GM12891 (cell line): ENCODE data around the gene KCNAB1.

Experiments
- PAX5 ChIP-seq: IDR thresholded peaks from 2 replicates; pipeline ENCODE4 v1.6.1; 2011; ENCODE audit warnings: low read length, moderate library complexity, mild to moderate bottlenecking; ENCODE audit not compliant: insufficient read depth, severe bottlenecking
- POLR2A ChIP-seq: IDR thresholded peaks from 2 replicates; pipeline ENCODE4 v1.6.1; 2011; ENCODE audit warnings: low read depth, low read length, control low read depth
- POLR2AphosphoS5 ChIP-seq: IDR thresholded peaks from 2 replicates; pipeline ENCODE4 v1.6.1; 2011; ENCODE audit warnings: low read depth, low read length, control low read depth

DNA sequence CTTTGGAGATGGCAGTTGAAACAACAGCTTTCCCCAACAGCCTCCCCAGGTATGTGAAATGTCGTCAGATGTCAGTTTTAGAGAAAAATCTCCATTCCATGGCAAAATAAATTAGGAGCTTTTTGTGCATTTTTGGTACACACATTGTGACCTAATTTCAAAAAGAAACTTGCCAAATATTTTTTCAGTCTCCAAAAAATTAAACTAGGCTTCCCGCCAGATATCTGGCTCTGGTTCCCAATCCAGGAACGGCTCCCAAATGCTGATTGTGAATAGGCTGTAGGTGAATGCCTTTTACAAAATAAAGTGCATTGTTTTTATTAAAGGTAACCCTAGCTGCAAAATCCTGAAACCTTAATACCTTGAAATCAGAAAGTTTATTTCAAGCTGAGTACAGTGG, 10.9 kb downstream of the KCNAB1 start:
- TF ChIP-seq POLR2A: no peak
- no peak for TF ChIP-seq POLR2AphosphoS5
- no peak for TF ChIP-seq PAX5
